ENCODE results near the gene NCKAP5.
"Not testable (repeated sequence)": the region's sequence is repeated elsewhere in the genome, so short reads cannot be mapped to it uniquely, and the experiment has no call there.

- not testable (repeated sequence) for TF ChIP-seq CTCF (IDR thresholded peaks at IDR 0.05; ENCODE audit: insufficient read depth, low read depth, low read length); EZH2 (IDR thresholded peaks at IDR 0.05; ENCODE audit: insufficient read depth, low read length)
These were observed 758.3 kb downstream of the NCKAP5 start for GRCh38 chr2:132809962-132810361.
